Omental fat pad (tissue), 4 donors: ENCODE results near the gene IFNA14. TPM values are rescaled to one million over a fixed set of nuclear protein-coding genes. Genes with fewer than 3 reads are reported as not detected.

Source experiments
- ATAC-seq: fragments of 150-250 bp; one replicate; pipeline ENCODE4 v1.9.1; 2016; ENCODE audit warnings: mild to moderate bottlenecking, moderate library complexity; ENCODE audit not compliant: low FRiP score
- DNase-seq: peaks from one replicate; pipeline ENCODE4 v3.0.0-alpha.2; 2019; ENCODE audit warnings: low spot score
- CTCF ChIP-seq, 3 donors: fragments of 450-650 bp; IDR thresholded peaks; one replicate each; pipeline ENCODE4 v1.5.1; 2016 to 2017; ENCODE audit warnings: antibody characterized with exemption in 3 of 3, mild to moderate bottlenecking in 3 of 3, moderate library complexity in 2 of 3
- total RNA-seq, 4 donors: library from RNA; depleted of rRNA; stranded (reverse); fragments of >200 nt; gene quantifications; one replicate each; pipeline ENCODE4 v1.1.0, GENCODE V29; 2016

Gene IFNA14
- total RNA-seq, 4 donors from 2014 or later = not detected

- no peak for TF ChIP-seq CTCF (IDR thresholded peaks at IDR 0.05)
- no peak for DNase-seq
- no peak for ATAC-seq
Observed at GRCh38 chr9:21266733-21267484, 27.1 kb upstream of the IFNA14 start.

GRCh38 chr9:21265421-21266189, 25.8 kb upstream of the IFNA14 start:
- no peak for ATAC-seq

DNA sequence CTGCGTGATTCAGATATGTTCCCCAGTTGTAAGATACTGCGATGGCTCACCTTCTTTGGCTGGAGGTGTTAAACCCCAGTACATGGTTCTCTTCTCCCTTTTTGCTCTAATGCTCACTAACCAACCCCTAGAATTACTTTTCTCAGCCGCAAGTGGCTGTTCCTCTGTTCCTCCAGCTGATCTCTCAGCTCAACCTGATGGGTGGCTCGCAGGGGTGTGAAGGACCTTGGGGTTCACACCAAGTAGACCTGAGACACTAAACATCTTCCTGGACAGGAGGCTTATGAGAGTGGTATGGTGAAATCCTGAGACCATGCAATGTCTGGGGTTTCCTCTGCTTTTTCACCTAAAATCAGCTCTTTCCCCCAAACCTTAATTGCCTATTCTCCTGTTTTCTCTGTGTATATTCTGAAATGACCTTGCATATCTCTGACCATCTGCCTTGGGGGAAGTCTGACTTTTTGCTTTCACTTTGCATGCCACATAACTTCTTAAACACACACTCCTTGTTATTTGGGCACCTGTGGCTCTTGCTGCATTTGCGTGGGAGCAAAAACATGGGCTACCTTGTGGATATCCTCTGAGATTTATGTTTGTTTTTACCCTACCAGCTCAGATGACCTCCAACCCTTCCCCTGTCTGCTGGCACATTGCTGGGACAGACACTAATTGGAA, 15.9 kb upstream of the IFNA14 start:
- ATAC-seq (no peak), DNase-seq (no peak)
- no peak for TF ChIP-seq CTCF (IDR thresholded peaks at IDR 0.05)

More at GRCh38 chr9:21265421-21266189, 25.8 kb upstream of the IFNA14 start:
- DNase-seq = no peak
- no peak for TF ChIP-seq CTCF (IDR thresholded peaks at IDR 0.05)

GRCh38 chr9:21252721-21253547, 13.1 kb upstream of the IFNA14 start:
- DNase-seq (no peak), ATAC-seq (no peak)
- TF ChIP-seq CTCF (IDR thresholded peaks at IDR 0.05) = no peak

DNA sequence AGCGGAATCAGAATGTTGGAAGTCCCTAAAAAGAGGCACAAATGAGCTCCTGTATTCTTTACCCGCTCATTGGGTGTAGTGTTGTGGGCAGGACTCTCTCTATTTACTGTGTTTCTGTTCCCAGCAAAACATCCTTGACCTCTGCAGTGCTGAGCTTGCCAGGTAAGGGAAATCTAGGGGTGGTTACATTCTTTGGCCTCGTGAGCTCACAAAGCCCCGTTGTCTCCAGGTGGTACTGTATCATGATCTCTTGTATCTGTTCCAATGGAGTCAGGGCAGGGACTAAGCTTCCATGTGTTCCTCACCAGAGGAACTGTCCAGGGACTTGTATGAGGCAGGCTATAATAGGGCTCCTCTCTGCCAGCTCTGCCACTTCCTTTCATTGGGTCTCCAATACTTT, 11.8 kb upstream of the IFNA14 start:
- no peak for DNase-seq
- no peak for ATAC-seq
- TF ChIP-seq CTCF (IDR thresholded peaks at IDR 0.05) = no peak

- DNase-seq (no peak), ATAC-seq (no peak)
- TF ChIP-seq CTCF (IDR thresholded peaks at IDR 0.05) = no peak
Observed at GRCh38 chr9:21251190-21251589, 11.4 kb upstream of the IFNA14 start.
